ENCODE measurements around the gene PTPN9.
A peak's percentile ranks its signal among the peaks of the same experiment; 100 is the strongest.
"Not testable (repeated sequence)": the region's sequence is repeated elsewhere in the genome, so short reads cannot be mapped to it uniquely, and the experiment has no call there.

PTPN9 gene

GRCh38 chr15:75532413-75533250, 46.5 kb downstream of the PTPN9 start:
- peak; percentile 8 for FAIRE-seq

GRCh38 chr15:75531041-75531450, 48.1 kb downstream of the PTPN9 start:
- FAIRE-seq (no peak), DNase-seq (ENCODE audit: low spot score) (no peak)

More at GRCh38 chr15:75532413-75533250, 46.5 kb downstream of the PTPN9 start:
- peak; percentile 15 for DNase-seq (ENCODE audit: low spot score)

- FAIRE-seq: no peak
- DNase-seq (ENCODE audit: low spot score): no peak
Observed at GRCh38 chr15:75530169-75530568, 48.9 kb downstream of the PTPN9 start.

- DNase-seq (ENCODE audit: low spot score); FAIRE-seq: not testable (repeated sequence)
Observed at GRCh38 chr15:75525756-75526155, 53.4 kb downstream of the PTPN9 start.

- FAIRE-seq (no peak), DNase-seq (ENCODE audit: low spot score) (no peak)
Observed at GRCh38 chr15:75523011-75523410, 56.1 kb downstream of the PTPN9 start.

- DNase-seq (ENCODE audit: low spot score) (no peak), FAIRE-seq (no peak)
Observed at GRCh38 chr15:75517233-75517632, 61.9 kb downstream of the PTPN9 start.

- no peak for DNase-seq (ENCODE audit: low spot score)
- no peak for FAIRE-seq
Observed at GRCh38 chr15:75508840-75509532, 70.1 kb downstream of the PTPN9 start.

- FAIRE-seq: no peak
- no peak for DNase-seq (ENCODE audit: low spot score)
Observed at GRCh38 chr15:75502360-75502759, 76.8 kb downstream of the PTPN9 start.

- DNase-seq (ENCODE audit: low spot score) (no peak), FAIRE-seq (no peak)
Observed at GRCh38 chr15:75493732-75494131, 85.4 kb downstream of the PTPN9 start.

- FAIRE-seq: no peak
- DNase-seq (ENCODE audit: low spot score): no peak
Observed at GRCh38 chr15:75483961-75484360, 95.2 kb downstream of the PTPN9 start.

- not testable (repeated sequence) for DNase-seq (ENCODE audit: low spot score); FAIRE-seq
Observed at GRCh38 chr15:75483556-75483955, 95.6 kb downstream of the PTPN9 start.

- FAIRE-seq: no peak
- DNase-seq (ENCODE audit: low spot score): no peak
Observed at GRCh38 chr15:75483106-75483505, 96.0 kb downstream of the PTPN9 start.

GRCh38 chr15:75480463-75480862, 98.7 kb downstream of the PTPN9 start:
- FAIRE-seq; DNase-seq (ENCODE audit: low spot score): not testable (repeated sequence)

GRCh38 chr15:75479670-75480069, 99.4 kb downstream of the PTPN9 start:
- FAIRE-seq: no peak
- DNase-seq (ENCODE audit: low spot score): no peak

- DNase-seq (ENCODE audit: low spot score); FAIRE-seq: not testable (repeated sequence)
Observed at GRCh38 chr15:75477094-75477493, 102.0 kb downstream of the PTPN9 start.

GRCh38 chr15:75468913-75469598, 110.1 kb downstream of the PTPN9 start:
- FAIRE-seq: no peak
- DNase-seq (ENCODE audit: low spot score): no peak

- FAIRE-seq (no peak), DNase-seq (ENCODE audit: low spot score) (no peak)
Observed at GRCh38 chr15:75460646-75461045, 118.5 kb downstream of the PTPN9 start.

GRCh38 chr15:75459581-75459980, 119.5 kb downstream of the PTPN9 start:
- DNase-seq (ENCODE audit: low spot score) (no peak), FAIRE-seq (no peak)

- DNase-seq (ENCODE audit: low spot score) (no peak), FAIRE-seq (no peak)
Observed at GRCh38 chr15:75456710-75457109, 122.4 kb downstream of the PTPN9 start.

- DNase-seq (ENCODE audit: low spot score) (peak; percentile 51), FAIRE-seq (no peak)
Observed at GRCh38 chr15:75455982-75456531, 123.1 kb downstream of the PTPN9 start.

- DNase-seq (ENCODE audit: low spot score) (peak; percentile 50), FAIRE-seq (peak; percentile 52)
Observed at GRCh38 chr15:75455424-75455981, 123.6 kb downstream of the PTPN9 start.

Measured in RCC 7860 (cell line).